Activated CD4-positive, alpha-beta T cell treated with anti-CD3 and anti-CD28 coated beads for 1 hour (primary cell): ENCODE data around the gene NAMPT.
"Not testable (repeated sequence)": the region's sequence is repeated elsewhere in the genome, so short reads cannot be mapped to it uniquely, and the experiment has no call there.

ENCODE experiments used
- DNase-seq: peaks from one replicate; pipeline ENCODE4 v3.0.0-alpha.2; 2020

Gene NAMPT

GRCh38 chr7:106284714-106285050 is at the start of gene NAMPT:
Gene NAMPT (minus strand): TSS chr7:106284983. CDS start chr7:106284884, 99 bp downstream.
- no peak for DNase-seq

- DNase-seq, result no peak
Observed at GRCh38 chr7:106332201-106332600, 47.4 kb upstream of the NAMPT start.

GRCh38 chr7:106331441-106332175 is 46.8 kb upstream of the NAMPT start:
- DNase-seq, result no peak

- no peak for DNase-seq
Observed at GRCh38 chr7:106329971-106330733, 45.4 kb upstream of the NAMPT start.

GRCh38 chr7:106329408-106329807 is 44.6 kb upstream of the NAMPT start:
- DNase-seq, result no peak

- DNase-seq, result no peak
Observed at GRCh38 chr7:106327538-106328481, 43.0 kb upstream of the NAMPT start.

- DNase-seq, result no peak
Observed at GRCh38 chr7:106326594-106327537, 42.1 kb upstream of the NAMPT start.

GRCh38 chr7:106324509-106324908 is 39.7 kb upstream of the NAMPT start:
- DNase-seq, result not testable (repeated sequence)

- DNase-seq, result not testable (repeated sequence)
Observed at GRCh38 chr7:106320254-106320770, 35.5 kb upstream of the NAMPT start.

GRCh38 chr7:106318482-106318881 is 33.7 kb upstream of the NAMPT start:
- no peak for DNase-seq

GRCh38 chr7:106317971-106318370 is 33.2 kb upstream of the NAMPT start:
- no peak for DNase-seq

GRCh38 chr7:106316947-106317346 is 32.2 kb upstream of the NAMPT start:
- no peak for DNase-seq

- DNase-seq, result no peak
Observed at GRCh38 chr7:106314875-106315274, 30.1 kb upstream of the NAMPT start.

- DNase-seq, result no peak
Observed at GRCh38 chr7:106313966-106314365, 29.2 kb upstream of the NAMPT start.

GRCh38 chr7:106313456-106313901 is 28.7 kb upstream of the NAMPT start:
- no peak for DNase-seq

- no peak for DNase-seq
Observed at GRCh38 chr7:106312906-106313305, 28.1 kb upstream of the NAMPT start.

GRCh38 chr7:106312099-106312871 is 27.5 kb upstream of the NAMPT start:
- no peak for DNase-seq

GRCh38 chr7:106309362-106309761 is 24.6 kb upstream of the NAMPT start:
- no peak for DNase-seq

- DNase-seq, result no peak
Observed at GRCh38 chr7:106306256-106306655, 21.5 kb upstream of the NAMPT start.

GRCh38 chr7:106305732-106306131 is 20.9 kb upstream of the NAMPT start:
- DNase-seq, result no peak

GRCh38 chr7:106304568-106304967 is 19.8 kb upstream of the NAMPT start:
- no peak for DNase-seq
